NCI-H2196 treated with DMSO at 0.1 percent for 48 hours (cell line): ENCODE results near the gene QTRT2.

Source experiments
- DNase-seq: peaks from one replicate; lab custom pipeline; 2025; ENCODE audit not compliant: unreplicated experiment; lab: John Stamatoyannopoulos, UW

QTRT2 gene

DNA sequence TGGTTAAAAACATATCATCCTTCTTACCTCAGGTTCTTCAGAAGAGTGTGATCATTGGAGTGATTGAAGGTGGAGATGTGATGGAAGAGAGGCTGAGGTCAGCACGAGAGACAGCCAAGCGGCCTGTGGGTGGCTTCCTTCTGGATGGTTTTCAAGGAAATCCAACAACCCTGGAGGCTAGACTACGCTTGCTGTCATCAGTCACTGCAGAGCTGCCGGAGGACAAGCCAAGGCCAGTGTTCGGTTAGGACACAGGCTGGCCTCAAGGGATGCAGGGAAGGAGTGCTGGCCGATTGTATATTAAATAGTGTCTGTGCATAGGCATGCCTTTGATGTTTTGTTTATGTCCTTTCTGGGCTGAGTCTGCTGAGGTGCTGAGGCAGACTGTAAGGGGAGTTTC lies 20.2 kb downstream of the QTRT2 start:
- no peak for DNase-seq

GRCh38 chr3:114078126-114078525 lies 21.6 kb downstream of the QTRT2 start:
- DNase-seq: no peak

GRCh38 chr3:114079761-114080160 lies 23.2 kb downstream of the QTRT2 start:
- DNase-seq: no peak

- DNase-seq: no peak
Observed at GRCh38 chr3:114080201-114080600, 23.7 kb downstream of the QTRT2 start.

DNA sequence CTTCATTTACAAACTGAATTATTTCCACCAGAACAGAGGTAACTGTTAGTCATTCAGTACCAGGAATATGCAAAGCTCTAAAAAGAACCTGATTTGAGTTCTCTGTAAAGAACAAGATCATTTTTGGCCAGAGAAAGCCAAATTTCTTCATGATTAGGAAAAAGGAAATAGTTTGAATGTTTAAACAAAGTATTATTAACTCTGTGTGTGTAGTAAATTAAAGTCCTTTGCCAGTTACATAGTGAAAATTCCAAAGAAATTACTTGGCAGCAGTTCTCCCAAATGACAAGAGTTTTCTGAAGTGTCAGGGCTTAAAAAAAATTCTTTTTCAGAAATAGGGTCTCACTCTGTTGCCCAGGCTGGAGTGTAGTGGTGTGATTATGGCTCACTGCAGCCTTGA lies 24.5 kb downstream of the QTRT2 start:
- DNase-seq: no peak

- DNase-seq: no peak
Observed at GRCh38 chr3:114083112-114083511, 26.6 kb downstream of the QTRT2 start.

- no peak for DNase-seq
Observed at GRCh38 chr3:114086356-114086755, 29.8 kb downstream of the QTRT2 start.

- DNase-seq: no peak
Observed at GRCh38 chr3:114089675-114090074, 33.1 kb downstream of the QTRT2 start.

GRCh38 chr3:114092151-114093015 lies 35.8 kb downstream of the QTRT2 start:
- DNase-seq: no peak

DNA sequence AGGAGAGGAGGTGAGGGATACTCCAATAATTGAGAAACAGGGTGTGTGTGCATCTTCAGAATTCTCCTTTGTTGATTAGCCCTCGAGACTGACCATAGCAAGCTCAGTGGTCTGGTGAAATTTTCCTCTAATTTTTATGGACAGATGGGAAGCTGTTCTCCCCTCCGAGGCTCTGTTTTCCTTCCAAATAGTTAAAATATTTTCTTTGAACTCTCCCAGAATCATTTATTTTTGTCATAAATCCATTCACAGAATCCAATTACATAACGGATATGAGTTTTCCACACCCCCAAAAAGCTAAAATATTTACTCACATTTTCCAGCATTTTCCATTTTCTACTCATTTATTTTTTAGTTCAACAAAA lies 36.5 kb downstream of the QTRT2 start:
- no peak for DNase-seq

- no peak for DNase-seq
Observed at GRCh38 chr3:114093596-114093995, 37.1 kb downstream of the QTRT2 start.

- DNase-seq: no peak
Observed at GRCh38 chr3:114095796-114096195, 39.3 kb downstream of the QTRT2 start.

DNA sequence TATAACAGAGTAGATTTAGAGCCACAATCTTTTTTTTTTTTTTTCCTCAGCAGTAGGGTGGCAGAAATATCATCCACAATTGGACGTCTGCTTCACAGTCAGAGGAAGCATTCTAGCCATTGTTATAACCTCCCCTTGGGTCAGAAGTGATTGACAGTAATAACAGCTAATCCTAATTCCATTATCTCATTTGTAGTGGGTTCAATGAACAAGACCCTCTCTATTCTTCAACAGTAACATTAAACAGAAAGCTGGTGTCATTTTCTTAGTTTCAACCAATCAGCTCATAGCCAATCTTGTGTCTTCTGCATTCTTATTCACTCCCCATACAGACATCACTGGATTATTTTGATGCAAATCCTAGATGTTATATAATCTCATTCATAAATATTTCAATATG lies 44.6 kb downstream of the QTRT2 start:
- DNase-seq: no peak

GRCh38 chr3:114103181-114103580 lies 46.6 kb downstream of the QTRT2 start:
- DNase-seq: no peak

DNA sequence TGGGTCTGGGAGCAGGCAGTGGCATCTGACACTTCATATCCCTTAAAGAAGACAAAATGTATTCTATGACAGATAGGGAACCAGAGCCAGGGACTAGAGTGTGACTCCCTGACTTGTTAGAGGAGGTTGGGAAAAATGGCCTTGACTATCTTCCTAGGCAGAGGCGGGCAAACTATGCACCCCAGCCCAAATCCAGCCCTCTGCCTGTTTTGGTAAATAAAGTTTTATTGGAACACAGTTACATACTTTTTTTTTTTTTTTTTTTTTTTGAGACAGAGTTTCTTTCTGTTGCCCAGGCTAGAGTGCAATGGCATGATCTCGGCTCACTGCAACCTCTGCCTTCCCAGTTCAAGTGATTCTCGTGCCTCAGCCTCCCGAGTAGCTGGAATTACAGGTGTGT lies 47.3 kb downstream of the QTRT2 start:
- no peak for DNase-seq

DNA sequence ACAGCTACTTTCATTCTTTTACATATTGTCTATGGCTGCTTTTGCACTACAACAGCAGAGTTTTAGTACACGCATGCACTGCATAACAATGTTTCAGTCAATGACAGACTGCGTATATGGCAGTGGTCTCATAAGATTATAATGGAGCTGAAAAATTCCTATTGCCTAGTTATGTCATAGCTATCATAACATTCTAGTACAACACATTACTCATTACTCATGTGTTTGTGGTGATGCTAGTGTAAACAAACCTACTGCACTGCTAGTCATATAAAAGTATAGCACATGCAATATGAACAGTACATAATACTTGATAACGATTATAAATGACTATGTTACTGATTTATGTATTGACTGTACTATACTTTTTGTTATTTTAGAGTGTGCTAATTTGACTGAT lies 47.9 kb downstream of the QTRT2 start:
- no peak for DNase-seq

DNA sequence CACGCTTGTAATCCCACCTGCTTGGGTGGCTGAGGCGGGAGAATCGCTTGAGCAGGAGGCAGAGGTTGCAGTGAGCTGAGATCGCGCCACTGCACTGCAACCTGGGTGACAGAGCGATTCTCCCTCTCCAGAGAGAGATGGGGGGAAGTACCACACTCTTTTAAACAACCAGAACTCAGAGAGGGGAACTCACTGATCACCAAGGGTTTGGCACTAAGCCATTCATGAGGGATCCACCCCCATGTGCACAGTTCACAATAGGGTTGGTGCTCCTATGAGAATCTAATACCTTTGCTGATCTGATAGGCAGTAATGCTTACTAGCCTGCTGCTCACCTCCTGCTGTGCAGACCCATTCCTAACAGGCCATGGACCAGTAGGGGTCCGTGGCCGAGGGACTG lies 51.6 kb downstream of the QTRT2 start:
- no peak for DNase-seq

DNA sequence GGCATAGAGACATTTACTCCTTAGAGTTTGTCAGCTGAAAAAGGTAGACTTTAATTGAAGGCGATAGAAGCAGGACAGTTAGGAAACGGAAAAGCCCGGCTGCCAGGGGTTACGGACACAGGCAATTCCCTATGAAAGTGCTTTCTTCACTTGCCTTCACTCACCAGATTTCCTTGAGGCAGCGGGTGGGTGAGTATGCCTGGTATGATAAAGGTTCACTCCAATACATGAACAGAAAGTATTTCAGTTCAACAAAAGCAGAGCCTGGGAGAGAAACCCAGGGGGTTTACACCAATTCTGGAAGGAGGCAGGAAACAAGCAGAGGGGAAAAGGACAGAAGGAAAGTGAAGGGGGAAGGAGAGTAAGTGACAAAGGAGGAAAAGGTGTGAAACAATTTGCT lies 53.9 kb downstream of the QTRT2 start:
- no peak for DNase-seq

- DNase-seq: no peak
Observed at GRCh38 chr3:114111060-114111770, 54.7 kb downstream of the QTRT2 start.

GRCh38 chr3:114112696-114113095 lies 56.2 kb downstream of the QTRT2 start:
- DNase-seq: no peak

GRCh38 chr3:114114719-114115118 lies 58.2 kb downstream of the QTRT2 start:
- DNase-seq: no peak

GRCh38 chr3:114115143-114115542 lies 58.6 kb downstream of the QTRT2 start:
- no peak for DNase-seq

GRCh38 chr3:114119776-114120175 lies 63.2 kb downstream of the QTRT2 start:
- DNase-seq: no peak
